Hepatocyte (in vitro differentiated cells): ENCODE results near the gene PLOD3.

ENCODE experiments used
- CTCF ChIP-seq: fragments of 200-600 bp; sonication (generic); IDR thresholded peaks from 2 replicates; pipeline ENCODE4 v1.5.1; 2016; ENCODE audit warnings: antibody characterized with exemption, mild to moderate bottlenecking; ENCODE audit not compliant: poor library complexity
- EZH2 ChIP-seq: fragments of 200-600 bp; sonication (generic); IDR thresholded peaks from 2 replicates; pipeline ENCODE4 v1.6.1; 2016; ENCODE audit warnings: antibody characterized with exemption, mild to moderate bottlenecking, borderline replicate concordance
- EZH2phosphoT487 ChIP-seq: fragments of 200-600 bp; sonication (generic); IDR thresholded peaks from one replicate; pipeline ENCODE4 v1.6.1; 2018; ENCODE audit warnings: antibody characterized with exemption, mild to moderate bottlenecking, low read depth, moderate library complexity; ENCODE audit not compliant: unreplicated experiment, severe bottlenecking

- TF ChIP-seq CTCF: no peak
- TF ChIP-seq EZH2: no peak
- TF ChIP-seq EZH2phosphoT487: no peak
These were observed 18.1 kb upstream of the PLOD3 start for GRCh38 chr7:101235522-101235921.
